ENCODE measurements around the gene OSBP2. TPM values are rescaled to one million over a fixed set of nuclear protein-coding genes. Genes with fewer than 3 reads are reported as not detected.
A peak's percentile ranks its signal among the peaks of the same experiment; 100 is the strongest.

OSBP2 gene
- polyA plus RNA-seq, 1 experiment = 0.77 TPM

- peaks cover 34% of the 10 kb centered on the region for H3K36me3 ChIP-seq (ENCODE audit: control insufficient read depth, insufficient read depth, low read length)
- DNase-seq (ENCODE audit: low read depth) = no peak
- H3K4me3 ChIP-seq (ENCODE audit: low read depth, low read length) = no peak overlapping the region
- ChIA-PET POLR2A (no interaction called here), CTCF (interaction anchor here (1.0 to 5.7 kb wide), 9 partner anchors 11 to 285 kb away, joined by 3 to 101 read pairs (median 5); partner anchors contain the start of gene SMTN)
- no peaks in the 10 kb centered on the region for H3K27me3 ChIP-seq (ENCODE audit: control insufficient read depth, insufficient read depth, low read length)
- TF ChIP-seq CTCF (IDR thresholded peaks at IDR 0.05; ENCODE audit: insufficient read depth, low read depth, low read length) = peak; percentile 61
These were observed 253.3 kb downstream of the OSBP2 start for GRCh38 chr22:30947816-30948454.

GRCh38 chr22:30948930-30949342, 254.3 kb downstream of the OSBP2 start:
- POLR2A ChIA-PET = no interaction called here
- CTCF ChIA-PET = interaction anchor here (0.7 to 5.7 kb wide), 11 partner anchors 8 to 283 kb away, joined by 4 to 80 read pairs (median 4); partner anchors contain the start of genes MORC2, SMTN and TUG1
- peaks cover 34% of the 10 kb centered on the region for H3K36me3 ChIP-seq (ENCODE audit: control insufficient read depth, insufficient read depth, low read length)
- no peak for DNase-seq (ENCODE audit: low read depth)
- H3K4me3 ChIP-seq (ENCODE audit: low read depth, low read length) = no peak overlapping the region
- no peaks in the 10 kb centered on the region for H3K27me3 ChIP-seq (ENCODE audit: control insufficient read depth, insufficient read depth, low read length)
- no peak for TF ChIP-seq CTCF (IDR thresholded peaks at IDR 0.05; ENCODE audit: insufficient read depth, low read depth, low read length)

- no peak for DNase-seq (ENCODE audit: low read depth)
- ChIA-PET CTCF (interaction anchor here (0.6 to 5.7 kb wide), 15 partner anchors 9 to 281 kb away, joined by 3 to 80 read pairs (median 4); partner anchors contain the start of genes MORC2, SELENOM and SMTN), POLR2A (no interaction called here)
- Histone ChIP-seq H3K4me3 (ENCODE audit: low read depth, low read length) (no peak overlapping the region), H3K36me3 (ENCODE audit: control insufficient read depth, insufficient read depth, low read length) (peaks cover 28% of the 10 kb centered on the region), H3K27me3 (ENCODE audit: control insufficient read depth, insufficient read depth, low read length) (no peaks in the 10 kb centered on the region)
- TF ChIP-seq CTCF (IDR thresholded peaks at IDR 0.05; ENCODE audit: insufficient read depth, low read depth, low read length) = no peak
These were observed 255.4 kb downstream of the OSBP2 start for GRCh38 chr22:30949934-30950660.

- H3K4me3 ChIP-seq (ENCODE audit: low read depth, low read length) = no peak overlapping the region
- no peak for DNase-seq (ENCODE audit: low read depth)
- no peak for TF ChIP-seq CTCF (IDR thresholded peaks at IDR 0.05; ENCODE audit: insufficient read depth, low read depth, low read length)
- H3K27me3 ChIP-seq (ENCODE audit: control insufficient read depth, insufficient read depth, low read length) = no peaks in the 10 kb centered on the region
- CTCF ChIA-PET = interaction anchor here (0.9 to 5.7 kb wide), 2 partner anchors 69 to 131 kb away, joined by 3 to 80 read pairs; partner anchors contain the start of gene SMTN
- POLR2A ChIA-PET = no interaction called here
- peaks cover 11% of the 10 kb centered on the region for H3K36me3 ChIP-seq (ENCODE audit: control insufficient read depth, insufficient read depth, low read length)
These were observed 258.5 kb downstream of the OSBP2 start for GRCh38 chr22:30953206-30953605.

- ChIA-PET POLR2A (interaction anchor here (0.7 kb wide), 1 partner anchor 54 kb away, joined by 27 read pairs; no protein-coding TSS in a partner anchor), CTCF (interaction anchor here (1.2 kb wide), 1 partner anchor 12 kb away, joined by 4 read pairs; no protein-coding TSS in a partner anchor)
- Histone ChIP-seq H3K27me3 (ENCODE audit: control insufficient read depth, insufficient read depth, low read length) (no peaks in the 10 kb centered on the region), H3K4me3 (ENCODE audit: low read depth, low read length) (no peak overlapping the region), H3K36me3 (ENCODE audit: control insufficient read depth, insufficient read depth, low read length) (peaks cover 8% of the 10 kb centered on the region)
- DNase-seq (ENCODE audit: low read depth) = no peak
- TF ChIP-seq CTCF (IDR thresholded peaks at IDR 0.05; ENCODE audit: insufficient read depth, low read depth, low read length) = no peak
These were observed 260.5 kb downstream of the OSBP2 start for GRCh38 chr22:30955153-30955552.
